Karpas-422 (cell line): ENCODE data around the gene NFYC. TPM values are rescaled to one million over a fixed set of nuclear protein-coding genes. Genes with fewer than 3 reads are reported as not detected.
A peak's percentile ranks its signal among the peaks of the same experiment; 100 is the strongest.

Experiments
- DNase-seq: peaks from one replicate; pipeline ENCODE4 v3.0.0-alpha.2; 2015
- H2AFZ ChIP-seq: fragments of 200-600 bp; sonication (generic); 2 replicates; pipeline ENCODE4 v1.6.1; 2014; ENCODE audit warnings: antibody characterized with exemption, low read length, mixed read lengths
- H3K27ac ChIP-seq: fragments of 200-600 bp; sonication (generic); 2 replicates; pipeline ENCODE4 v1.5.1; 2014; ENCODE audit warnings: mild to moderate bottlenecking, low read length, moderate library complexity
- H3K27me3 ChIP-seq: fragments of 200-600 bp; sonication (generic); 2 replicates; pipeline ENCODE4 v1.6.1; 2014; ENCODE audit warnings: low read length, mixed read lengths
- H3K36me3 ChIP-seq: fragments of 200-600 bp; sonication (generic); 2 replicates; pipeline ENCODE4 v1.6.1; 2014; ENCODE audit warnings: low read length, mixed read lengths; ENCODE audit not compliant: insufficient read depth
- H3K4me1 ChIP-seq: fragments of 200-600 bp; sonication (generic); 2 replicates; pipeline ENCODE4 v1.6.1; 2014; ENCODE audit warnings: mild to moderate bottlenecking, low read length, mixed read lengths
- H3K4me2 ChIP-seq: fragments of 200-600 bp; sonication (generic); 2 replicates; pipeline ENCODE4 v1.6.1; 2014; ENCODE audit warnings: low read length, low read depth, mild to moderate bottlenecking; ENCODE audit not compliant: poor library complexity, severe bottlenecking
- H3K4me3 ChIP-seq: fragments of 200-600 bp; sonication (generic); 2 replicates; pipeline ENCODE4 v1.5.1; 2014; ENCODE audit warnings: mild to moderate bottlenecking, antibody characterized with exemption, low read length, mixed read lengths
- H3K79me2 ChIP-seq: fragments of 200-600 bp; sonication (generic); 2 replicates; pipeline ENCODE4 v1.6.1; 2014; ENCODE audit warnings: mild to moderate bottlenecking, low read length, mixed read lengths
- H3K9ac ChIP-seq: fragments of 200-600 bp; sonication (generic); 2 replicates; pipeline ENCODE4 v1.6.0; 2014; ENCODE audit warnings: low read length
- H3K9me2 ChIP-seq: fragments of 200-600 bp; sonication (generic), shearing (Covaris generic); replicated peaks from 2 replicates; pipeline ENCODE4 v1.6.0; 2014; ENCODE audit warnings: mild to moderate bottlenecking, low read length, moderate library complexity; ENCODE audit not compliant: insufficient read depth
- H3K9me3 ChIP-seq: fragments of 300-700, 200-600 bp; sonication (generic); 2 replicates; pipeline ENCODE4 v1.6.1; 2014; ENCODE audit warnings: low read length, mixed read lengths
- H4K20me1 ChIP-seq: fragments of 200-600 bp; sonication (generic); 2 replicates; pipeline ENCODE4 v1.6.1; 2014; ENCODE audit warnings: mild to moderate bottlenecking, antibody characterized with exemption, low read length, low read depth; ENCODE audit not compliant: insufficient read depth
- total RNA-seq: library from RNA; depleted of rRNA; stranded (reverse); fragments of >200 nt; shearing (Covaris generic); gene quantifications from 2 replicates; pipeline ENCODE4 v1.2.3, GENCODE V29; 2014; ENCODE audit warnings: low replicate concordance

NFYC gene
- total RNA-seq, 1 experiment from 2014 or later, result 62.6 TPM

DNA sequence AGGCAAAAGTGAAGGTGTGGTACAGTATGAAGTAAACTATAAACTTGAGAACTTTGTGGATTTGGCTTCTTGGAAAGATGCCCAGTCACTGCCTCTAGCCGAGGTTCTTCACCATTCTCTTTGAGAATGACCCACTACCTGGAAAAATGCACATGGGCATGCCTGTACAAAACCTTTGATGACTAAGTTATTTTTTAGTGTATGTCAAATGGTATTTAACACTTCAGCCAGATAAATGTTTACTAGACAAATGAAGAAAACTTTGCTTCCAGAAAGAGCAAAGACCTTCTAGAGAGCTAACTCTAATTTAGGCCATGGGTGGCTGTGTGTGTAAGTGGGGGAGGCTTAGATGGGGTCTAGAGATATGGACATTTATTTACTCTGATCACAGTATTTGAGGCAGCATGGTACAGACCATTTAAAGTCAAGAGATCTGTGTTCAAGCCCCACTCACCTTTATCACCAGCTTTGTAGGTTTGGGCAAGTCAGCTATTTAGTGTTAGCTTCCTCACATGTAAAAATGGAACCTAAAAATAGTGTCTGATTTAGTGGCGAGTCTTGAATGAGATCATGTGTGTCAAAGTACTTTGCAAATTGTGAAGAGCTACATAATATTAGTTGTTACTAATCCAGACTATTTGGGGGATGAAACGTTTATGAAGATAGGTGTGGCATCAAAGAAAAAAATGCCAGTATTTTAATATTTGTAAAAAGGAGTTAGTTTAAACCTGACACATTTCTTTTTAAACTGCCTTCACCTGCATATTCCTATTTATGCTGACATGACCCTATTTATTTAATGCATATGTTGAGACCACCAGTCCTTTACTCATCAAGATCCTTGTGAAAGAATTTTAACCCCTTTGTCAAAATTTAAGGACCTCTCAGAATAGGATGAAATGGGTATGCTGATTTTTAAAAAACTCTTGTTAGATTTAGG, 20.2 kb downstream of the NFYC start:
- Histone ChIP-seq H3K9ac (peak overlapping the region; percentile 80), H3K79me2 (peaks cover 86% of the 10 kb centered on the region), H3K4me1 (peaks cover 75% of the 10 kb centered on the region)

GRCh38 chr1:40712405-40712944, 21.0 kb downstream of the NFYC start:
- no peaks in the 10 kb centered on the region for H3K9me3 ChIP-seq
- peaks cover 76% of the 10 kb centered on the region for H3K4me1 ChIP-seq
- no peak for DNase-seq
- peak overlapping the region; percentile 80 for H3K9ac ChIP-seq
- peaks cover 11% of the 10 kb centered on the region; the same call in 1 of the 2 replicates for H3K36me3 ChIP-seq
- H4K20me1 ChIP-seq, result no peaks in the 10 kb centered on the region
- H3K4me3 ChIP-seq, result peak overlapping the region; percentile 74
- H3K27me3 ChIP-seq, result no peaks in the 10 kb centered on the region
- no peak overlapping the region for H2AFZ ChIP-seq
- H3K27ac ChIP-seq, result peak overlapping the region; percentile 96
- H3K4me2 ChIP-seq, result peak overlapping the region; percentile 68
- no peaks in the 10 kb centered on the region for H3K9me2 ChIP-seq
- peaks cover 87% of the 10 kb centered on the region for H3K79me2 ChIP-seq

More for the DNA sequence above, 20.2 kb downstream of the NFYC start:
- H3K9me2 ChIP-seq, result no peaks in the 10 kb centered on the region
- no peaks in the 10 kb centered on the region for H3K9me3 ChIP-seq
- H3K4me3 ChIP-seq, result peak overlapping the region; percentile 74
- H2AFZ ChIP-seq, result no peak overlapping the region
- DNase-seq, result peak; percentile 92
- H3K27ac ChIP-seq, result peak overlapping the region; percentile 96
- no peaks in the 10 kb centered on the region for H3K27me3 ChIP-seq
- peak overlapping the region; percentile 68 for H3K4me2 ChIP-seq
- peaks cover 11% of the 10 kb centered on the region; the same call in 1 of the 2 replicates for H3K36me3 ChIP-seq
- no peaks in the 10 kb centered on the region for H4K20me1 ChIP-seq

DNA sequence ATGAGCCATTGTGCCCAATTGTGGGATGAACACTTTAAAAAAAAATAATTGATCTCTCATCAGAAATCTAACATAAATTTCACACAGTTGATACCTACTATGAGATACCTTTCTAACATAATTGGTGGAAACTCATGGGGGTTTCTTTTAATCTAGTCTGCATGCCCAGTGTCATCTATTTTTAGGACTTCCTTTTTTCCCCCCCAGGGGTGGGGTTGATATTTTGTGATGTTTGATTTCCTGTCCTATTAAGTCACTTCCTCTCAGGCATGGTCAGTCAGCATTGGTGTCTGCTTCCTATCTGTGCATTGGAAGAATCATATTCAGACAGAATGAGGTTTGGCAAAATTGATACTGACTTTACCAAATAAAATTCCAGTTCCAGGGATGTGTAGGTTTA, 21.5 kb downstream of the NFYC start:
- H4K20me1 ChIP-seq, result no peaks in the 10 kb centered on the region
- H3K4me3 ChIP-seq, result peak overlapping the region; percentile 19; the same call in 1 of the 2 replicates
- H3K27me3 ChIP-seq, result no peaks in the 10 kb centered on the region
- H3K79me2 ChIP-seq, result peaks cover 87% of the 10 kb centered on the region
- no peak overlapping the region for H2AFZ ChIP-seq
- H3K4me1 ChIP-seq, result peaks cover 76% of the 10 kb centered on the region
- peak overlapping the region; percentile 68 for H3K4me2 ChIP-seq
- peaks cover 11% of the 10 kb centered on the region; the same call in 1 of the 2 replicates for H3K36me3 ChIP-seq
- 0 out of 2 replicates have a peak overlapping the region, but pooled peaks have one; percentile 1 for H3K9ac ChIP-seq
- DNase-seq, result peak; percentile 86
- no peaks in the 10 kb centered on the region for H3K9me3 ChIP-seq
- H3K27ac ChIP-seq, result peak overlapping the region; percentile 96
- no peaks in the 10 kb centered on the region for H3K9me2 ChIP-seq

DNA sequence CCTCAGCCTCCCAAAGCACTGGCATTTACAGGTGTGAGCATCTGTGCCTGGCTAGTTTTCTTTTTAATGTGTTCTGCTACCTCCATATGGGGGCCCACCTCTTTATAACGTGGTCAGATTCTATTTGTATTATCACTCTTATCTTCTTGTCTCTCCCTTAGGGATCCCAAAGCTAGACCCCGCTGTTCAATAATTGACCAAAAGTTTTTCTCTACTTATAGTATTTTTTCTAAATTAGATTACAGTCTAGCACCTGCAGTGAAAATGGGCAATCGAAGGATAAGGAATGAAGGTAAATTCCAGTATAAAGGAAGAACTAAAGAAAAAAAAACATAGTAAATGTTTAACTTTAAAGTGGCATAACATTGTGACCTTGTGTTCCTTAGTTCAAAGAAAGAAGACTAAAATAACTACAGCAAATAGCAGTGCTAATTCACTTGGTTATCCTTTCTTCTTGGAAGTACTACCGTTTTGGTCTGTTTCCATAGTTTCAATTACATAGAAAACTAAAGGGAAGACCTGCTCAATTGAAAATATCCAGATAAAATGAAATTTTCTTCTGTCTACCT, 24.1 kb downstream of the NFYC start:
- H3K9ac ChIP-seq, result no peak overlapping the region
- peaks cover 72% of the 10 kb centered on the region for H3K4me1 ChIP-seq
- peak overlapping the region; percentile 32; the same call in 1 of the 2 replicates for H3K27ac ChIP-seq
- no peak overlapping the region for H3K4me2 ChIP-seq
- H3K4me3 ChIP-seq, result no peak overlapping the region
- H3K36me3 ChIP-seq, result peaks cover 14% of the 10 kb centered on the region; the same call in 1 of the 2 replicates
- no peaks in the 10 kb centered on the region for H4K20me1 ChIP-seq
- H3K9me3 ChIP-seq, result no peaks in the 10 kb centered on the region
- no peak overlapping the region for H2AFZ ChIP-seq
- no peaks in the 10 kb centered on the region for H3K9me2 ChIP-seq
- peaks cover 94% of the 10 kb centered on the region for H3K79me2 ChIP-seq
- no peaks in the 10 kb centered on the region for H3K27me3 ChIP-seq
- no peak for DNase-seq

DNA sequence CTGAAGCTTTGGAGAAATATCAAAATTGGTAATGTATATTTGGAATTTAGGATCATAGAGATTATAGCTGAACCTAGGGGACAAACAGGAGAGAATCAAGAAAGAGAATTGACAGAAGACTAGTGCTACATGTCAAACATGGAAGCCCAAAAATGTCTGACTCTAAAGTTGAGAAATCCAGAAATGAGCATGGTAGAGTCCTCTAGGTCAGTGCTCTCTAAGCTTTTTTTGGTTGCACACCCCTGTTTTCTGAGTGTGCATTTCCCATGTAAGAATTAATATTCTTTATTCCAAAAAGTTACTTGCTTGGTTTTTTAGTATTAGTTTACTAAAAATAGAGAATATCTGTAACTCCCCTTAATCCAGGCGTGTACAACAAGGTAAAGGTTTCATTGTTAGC, 25.6 kb downstream of the NFYC start:
- no peak overlapping the region for H3K4me3 ChIP-seq
- peak overlapping the region; percentile 16; the same call in 1 of the 2 replicates for H3K27ac ChIP-seq
- H3K9me3 ChIP-seq, result no peaks in the 10 kb centered on the region
- peaks cover 22% of the 10 kb centered on the region; the same call in 1 of the 2 replicates for H3K36me3 ChIP-seq
- no peaks in the 10 kb centered on the region for H3K9me2 ChIP-seq
- H3K27me3 ChIP-seq, result no peaks in the 10 kb centered on the region
- H2AFZ ChIP-seq, result no peak overlapping the region
- peaks cover 63% of the 10 kb centered on the region for H3K4me1 ChIP-seq
- H3K4me2 ChIP-seq, result no peak overlapping the region
- DNase-seq, result no peak
- peaks cover 90% of the 10 kb centered on the region for H3K79me2 ChIP-seq
- H3K9ac ChIP-seq, result no peak overlapping the region
- no peaks in the 10 kb centered on the region for H4K20me1 ChIP-seq

DNA sequence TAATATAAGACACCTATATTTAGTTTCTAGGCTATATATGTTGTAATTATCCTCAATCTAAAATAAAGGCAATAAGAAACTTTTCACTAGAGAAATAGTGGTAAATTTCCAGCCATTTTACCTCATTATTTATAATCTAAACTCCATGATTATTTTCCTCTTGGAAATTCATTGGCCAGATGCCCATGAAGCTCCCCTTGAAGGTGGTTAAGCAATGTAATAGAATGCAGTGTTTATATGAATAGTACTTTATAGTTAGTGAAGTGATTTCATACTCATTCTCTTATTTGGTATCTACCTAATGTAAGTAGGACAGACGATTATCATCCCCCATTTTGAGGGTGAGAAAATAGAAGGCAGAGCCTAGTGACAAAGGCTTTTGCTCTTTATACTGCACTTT, 26.5 kb downstream of the NFYC start:
- Histone ChIP-seq H3K4me2 (no peak overlapping the region), H3K27me3 (no peaks in the 10 kb centered on the region), H3K4me1 (peaks cover 62% of the 10 kb centered on the region), H3K4me3 (no peak overlapping the region), H3K9me3 (no peaks in the 10 kb centered on the region), H3K27ac (peak overlapping the region; percentile 16), H3K9ac (no peak overlapping the region), H4K20me1 (no peaks in the 10 kb centered on the region), H3K79me2 (peaks cover 92% of the 10 kb centered on the region), H3K36me3 (peaks cover 22% of the 10 kb centered on the region; the same call in 1 of the 2 replicates), H3K9me2 (no peaks in the 10 kb centered on the region), H2AFZ (no peak overlapping the region)
- DNase-seq, result no peak

- peaks cover 11% of the 10 kb centered on the region; the same call in 1 of the 2 replicates for H3K36me3 ChIP-seq
- peak overlapping the region; percentile 16; the same call in 1 of the 2 replicates for H3K27ac ChIP-seq
- no peak for DNase-seq
- no peaks in the 10 kb centered on the region for H3K27me3 ChIP-seq
- H4K20me1 ChIP-seq, result no peaks in the 10 kb centered on the region
- H3K9me3 ChIP-seq, result no peaks in the 10 kb centered on the region
- peaks cover 95% of the 10 kb centered on the region for H3K79me2 ChIP-seq
- no peaks in the 10 kb centered on the region for H3K9me2 ChIP-seq
- H3K9ac ChIP-seq, result no peak overlapping the region
- peaks cover 57% of the 10 kb centered on the region for H3K4me1 ChIP-seq
- no peak overlapping the region for H3K4me2 ChIP-seq
- H2AFZ ChIP-seq, result no peak overlapping the region
- no peak overlapping the region for H3K4me3 ChIP-seq
Measured at GRCh38 chr1:40720493-40720892, 29.0 kb downstream of the NFYC start.

DNA sequence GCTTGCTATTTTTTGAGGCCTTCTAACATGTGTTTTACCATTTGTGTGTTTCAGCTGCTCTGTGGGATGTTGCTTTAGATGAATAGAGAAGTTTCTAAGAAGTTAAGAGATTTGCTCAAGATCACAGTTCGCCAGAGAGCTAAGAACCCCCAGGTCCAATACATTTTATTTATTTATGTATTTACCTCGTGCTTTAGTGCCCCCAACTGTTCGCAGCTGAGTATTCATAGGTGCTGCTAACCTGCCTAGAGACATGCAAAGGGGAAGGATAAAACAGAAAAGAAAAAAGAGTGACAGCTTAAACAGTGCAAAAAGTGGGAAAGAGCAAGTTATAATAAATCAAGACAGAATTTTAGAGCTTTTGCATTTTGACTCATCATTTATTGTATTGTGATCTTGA, 31.1 kb downstream of the NFYC start:
- no peak overlapping the region for H3K9ac ChIP-seq
- no peak overlapping the region for H2AFZ ChIP-seq
- no peaks in the 10 kb centered on the region for H3K9me3 ChIP-seq
- peak; percentile 62 for DNase-seq
- H3K36me3 ChIP-seq, result peaks cover 11% of the 10 kb centered on the region; the same call in 1 of the 2 replicates
- H3K79me2 ChIP-seq, result peaks cover 94% of the 10 kb centered on the region
- no peak overlapping the region for H3K4me2 ChIP-seq
- no peaks in the 10 kb centered on the region for H3K27me3 ChIP-seq
- peaks cover 39% of the 10 kb centered on the region for H3K4me1 ChIP-seq
- H3K4me3 ChIP-seq, result no peak overlapping the region
- peak overlapping the region; percentile 33 for H3K27ac ChIP-seq
- H4K20me1 ChIP-seq, result no peaks in the 10 kb centered on the region
- no peaks in the 10 kb centered on the region for H3K9me2 ChIP-seq
